Right atrium auricular region (tissue), 2 donors: ENCODE data around the gene SLIT3. TPM values are rescaled to one million over a fixed set of nuclear protein-coding genes. Genes with fewer than 3 reads are reported as not detected.
A peak's percentile ranks its signal among the peaks of the same experiment; 100 is the strongest.

Experiments
- DNase-seq: peaks from one replicate; pipeline ENCODE4 v3.0.0-alpha.2; 2019; ENCODE audit warnings: low spot score
- H3K27ac ChIP-seq, 2 donors: fragments of 200-600 bp; sonication (generic); 1 replicate in 1 of 2; 2 replicates in 1 of 2; pipeline ENCODE4 v1.5.1; 2016 to 2019
- H3K27me3 ChIP-seq, 2 donors: fragments of 200-600 bp; sonication (generic); one replicate each; pipeline versions ENCODE4 v1.5.1 to v1.6.0; 2017 to 2019
- H3K36me3 ChIP-seq: fragments of 200-600 bp; sonication (generic); one replicate; pipeline ENCODE4 v1.5.1; 2016
- H3K4me1 ChIP-seq, 2 donors: fragments of 200-600 bp; sonication (generic); one replicate each; pipeline versions ENCODE4 v1.5.1 to v1.6.0; 2017 to 2019
- H3K4me3 ChIP-seq, 2 donors: fragments of 200-600 bp; sonication (generic); 1 replicate in 1 of 2; 2 replicates in 1 of 2; pipeline ENCODE4 v1.5.1; 2017 to 2019; ENCODE audit warnings: mild to moderate bottlenecking in 1 of 2, moderate library complexity in 1 of 2
- H3K9me3 ChIP-seq, 2 donors: fragments of 200-600 bp; sonication (generic); one replicate each; pipeline ENCODE4 v1.5.1; 2019
- total RNA-seq, 2 donors: library from RNA; depleted of rRNA; stranded (reverse); fragments of >200 nt; gene quantifications; one replicate each; pipeline ENCODE4 v1.1.0, GENCODE V29; 2016
- TF ChIP-seq, protein P1 (sequence below), 2 donors: fragments of 200-600 bp; sonication (generic); IDR thresholded peaks; one replicate each; pipeline ENCODE4 v1.5.1; 2019; ENCODE audit warnings: antibody characterized with exemption in 2 of 2

Gene SLIT3
- total RNA-seq, 2 donors from 2014 or later, result 66.1 to 85.8 TPM

GRCh38 chr5:168992016-168992415 is 308.9 kb downstream of the SLIT3 start:
- H3K36me3 ChIP-seq, result no peaks in the 10 kb centered on the region
- H3K9me3 ChIP-seq, result no peaks in the 10 kb centered on the region
- H3K4me1 ChIP-seq, result peaks cover 0 to 32% of the 10 kb centered on the region in 2 donors
- no peaks in the 10 kb centered on the region for H3K27me3 ChIP-seq
- peak overlapping the region; percentile 33 to 54 for H3K27ac ChIP-seq
- no peak overlapping the region for H3K4me3 ChIP-seq
- TF ChIP-seq, protein P1, sequence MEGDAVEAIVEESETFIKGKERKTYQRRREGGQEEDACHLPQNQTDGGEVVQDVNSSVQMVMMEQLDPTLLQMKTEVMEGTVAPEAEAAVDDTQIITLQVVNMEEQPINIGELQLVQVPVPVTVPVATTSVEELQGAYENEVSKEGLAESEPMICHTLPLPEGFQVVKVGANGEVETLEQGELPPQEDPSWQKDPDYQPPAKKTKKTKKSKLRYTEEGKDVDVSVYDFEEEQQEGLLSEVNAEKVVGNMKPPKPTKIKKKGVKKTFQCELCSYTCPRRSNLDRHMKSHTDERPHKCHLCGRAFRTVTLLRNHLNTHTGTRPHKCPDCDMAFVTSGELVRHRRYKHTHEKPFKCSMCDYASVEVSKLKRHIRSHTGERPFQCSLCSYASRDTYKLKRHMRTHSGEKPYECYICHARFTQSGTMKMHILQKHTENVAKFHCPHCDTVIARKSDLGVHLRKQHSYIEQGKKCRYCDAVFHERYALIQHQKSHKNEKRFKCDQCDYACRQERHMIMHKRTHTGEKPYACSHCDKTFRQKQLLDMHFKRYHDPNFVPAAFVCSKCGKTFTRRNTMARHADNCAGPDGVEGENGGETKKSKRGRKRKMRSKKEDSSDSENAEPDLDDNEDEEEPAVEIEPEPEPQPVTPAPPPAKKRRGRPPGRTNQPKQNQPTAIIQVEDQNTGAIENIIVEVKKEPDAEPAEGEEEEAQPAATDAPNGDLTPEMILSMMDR (IDR thresholded peaks at IDR 0.05), result no peak
- DNase-seq, result no peak

DNA sequence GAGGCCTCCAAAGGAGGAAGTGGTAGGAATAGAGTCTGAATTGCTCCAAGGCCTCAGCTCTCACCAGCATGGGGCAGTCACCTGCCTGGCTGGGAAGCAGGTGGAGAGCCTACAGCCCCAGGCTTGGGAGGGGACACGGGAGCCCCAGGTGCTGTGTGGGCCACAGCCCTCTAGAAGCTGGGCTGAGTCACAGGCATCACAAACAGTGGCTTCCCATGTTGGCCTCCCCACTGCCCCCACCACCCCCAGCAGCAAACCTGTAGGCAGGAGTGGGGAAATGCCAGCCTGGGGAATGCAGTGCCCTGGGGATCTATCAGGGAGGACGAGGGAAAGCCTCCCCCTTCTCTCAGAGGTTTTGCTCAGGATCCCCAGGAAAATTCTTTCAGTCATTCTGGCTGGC is 309.6 kb downstream of the SLIT3 start:
- H3K27ac ChIP-seq, result peak overlapping the region; percentile 33 to 54
- no peaks in the 10 kb centered on the region for H3K27me3 ChIP-seq
- TF ChIP-seq, protein P1 (IDR thresholded peaks at IDR 0.05), result no peak
- peaks cover 0 to 32% of the 10 kb centered on the region in 2 donors for H3K4me1 ChIP-seq
- H3K36me3 ChIP-seq, result no peaks in the 10 kb centered on the region
- H3K9me3 ChIP-seq, result no peaks in the 10 kb centered on the region
- no peak overlapping the region for H3K4me3 ChIP-seq
- DNase-seq, result no peak

- no peaks in the 10 kb centered on the region for H3K27me3 ChIP-seq
- TF ChIP-seq, protein P1 (IDR thresholded peaks at IDR 0.05), result no peak
- no peak for DNase-seq
- H3K4me3 ChIP-seq, result no peak overlapping the region
- H3K9me3 ChIP-seq, result no peaks in the 10 kb centered on the region
- peaks cover 0 to 32% of the 10 kb centered on the region in 2 donors for H3K4me1 ChIP-seq
- no peaks in the 10 kb centered on the region for H3K36me3 ChIP-seq
- peak overlapping the region; percentile 54 for H3K27ac ChIP-seq
Observed at GRCh38 chr5:168990679-168991078, 310.3 kb downstream of the SLIT3 start.

GRCh38 chr5:168989731-168990505 is 311.0 kb downstream of the SLIT3 start:
- TF ChIP-seq, protein P1 (IDR thresholded peaks at IDR 0.05), result no peak
- H3K27ac ChIP-seq, result peak overlapping the region in 1 of 2 donors; percentile 54
- no peaks in the 10 kb centered on the region for H3K27me3 ChIP-seq
- H3K4me1 ChIP-seq, result peaks cover 0 to 32% of the 10 kb centered on the region in 2 donors
- no peaks in the 10 kb centered on the region for H3K36me3 ChIP-seq
- H3K4me3 ChIP-seq, result no peak overlapping the region
- H3K9me3 ChIP-seq, result no peaks in the 10 kb centered on the region
- no peak for DNase-seq

- TF ChIP-seq, protein P1 (IDR thresholded peaks at IDR 0.05), result no peak
- H3K27ac ChIP-seq, result no peak overlapping the region
- H3K27me3 ChIP-seq, result no peaks in the 10 kb centered on the region
- H3K4me1 ChIP-seq, result peaks cover 0 to 32% of the 10 kb centered on the region in 2 donors
- no peak for DNase-seq
- no peaks in the 10 kb centered on the region for H3K9me3 ChIP-seq
- no peak overlapping the region for H3K4me3 ChIP-seq
- H3K36me3 ChIP-seq, result no peaks in the 10 kb centered on the region
Observed at GRCh38 chr5:168988699-168989098, 312.2 kb downstream of the SLIT3 start.
